GM19372 (cell line): Measurements from ENCODE around the gene PRAC1.

ENCODE experiments used
- ATAC-seq: cut with Tn5 transposase; IDR thresholded peaks from one replicate; pipeline ENCODE4 v1.9.1; 2021; ENCODE audit warnings: mild to moderate bottlenecking, low read depth, moderate library complexity; ENCODE audit not compliant: unreplicated experiment

The PRAC1 gene

GRCh38 chr17:48747445-48748363 is 25.4 kb upstream of the PRAC1 start:
- ATAC-seq, result no peak

GRCh38 chr17:48746916-48747444 is 24.7 kb upstream of the PRAC1 start:
- no peak for ATAC-seq

GRCh38 chr17:48745381-48746275 is 23.3 kb upstream of the PRAC1 start:
- ATAC-seq, result no peak

DNA sequence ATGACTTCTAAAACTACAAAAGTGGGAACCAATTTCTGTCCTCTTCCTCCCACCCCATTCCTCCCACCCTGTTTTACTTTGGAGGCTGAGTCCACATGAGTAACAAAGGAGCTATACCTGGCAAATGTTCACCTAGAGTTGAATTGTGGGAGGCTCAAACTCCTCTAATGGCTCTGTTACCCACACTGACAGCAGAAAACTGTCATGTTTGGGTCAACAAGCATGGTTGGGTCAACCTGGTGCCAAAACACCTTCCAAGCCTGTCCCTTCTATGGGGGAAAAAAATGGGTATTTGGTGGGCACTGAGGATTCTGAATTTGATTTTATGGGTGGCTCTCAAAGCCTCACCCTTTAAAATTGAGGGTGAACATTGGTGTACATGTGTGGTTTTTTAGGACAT is 18.2 kb upstream of the PRAC1 start:
- no peak for ATAC-seq

DNA sequence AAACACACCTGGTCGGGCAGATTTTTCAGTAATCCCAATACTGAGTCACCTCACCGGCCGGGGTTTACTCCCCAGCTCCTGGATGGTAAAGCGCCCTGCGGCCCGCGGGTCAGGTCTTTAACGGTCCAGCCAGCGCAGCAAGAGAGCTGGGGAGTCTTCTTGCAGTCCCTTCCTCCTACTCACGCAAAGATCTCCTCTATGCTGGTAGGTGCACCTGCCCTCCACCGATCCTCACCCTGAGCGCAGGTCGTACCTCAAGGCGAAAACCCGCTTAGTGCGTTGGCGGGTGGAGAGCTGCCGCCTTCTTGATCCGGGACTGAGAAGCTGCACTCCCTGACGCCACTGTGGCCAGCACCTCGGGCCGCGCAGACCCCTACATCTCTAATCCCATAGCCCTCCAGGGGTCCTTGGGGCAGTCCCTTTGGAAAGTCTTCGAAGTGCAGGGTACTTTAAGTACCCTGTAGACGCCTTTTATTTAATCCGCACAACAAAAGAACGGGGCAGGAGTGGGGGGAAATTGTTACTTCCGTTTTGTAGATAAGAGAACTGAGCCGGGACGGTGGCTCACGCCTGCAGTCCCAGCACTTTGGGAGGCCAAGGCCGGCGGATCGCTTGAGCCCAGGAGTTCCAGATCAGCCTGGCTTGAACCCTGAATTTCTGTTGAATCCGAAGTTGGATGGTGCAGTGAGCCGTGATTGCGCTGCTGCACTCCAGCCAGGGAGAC is 16.6 kb upstream of the PRAC1 start:
- ATAC-seq, result no peak

- ATAC-seq, result no peak
Observed at GRCh38 chr17:48738424-48738802, 16.1 kb upstream of the PRAC1 start.

- no peak for ATAC-seq
Observed at GRCh38 chr17:48737330-48738043, 15.2 kb upstream of the PRAC1 start.

GRCh38 chr17:48735062-48735351 is 12.7 kb upstream of the PRAC1 start:
- no peak for ATAC-seq

- no peak for ATAC-seq
Observed at GRCh38 chr17:48734333-48735061, 12.2 kb upstream of the PRAC1 start.

DNA sequence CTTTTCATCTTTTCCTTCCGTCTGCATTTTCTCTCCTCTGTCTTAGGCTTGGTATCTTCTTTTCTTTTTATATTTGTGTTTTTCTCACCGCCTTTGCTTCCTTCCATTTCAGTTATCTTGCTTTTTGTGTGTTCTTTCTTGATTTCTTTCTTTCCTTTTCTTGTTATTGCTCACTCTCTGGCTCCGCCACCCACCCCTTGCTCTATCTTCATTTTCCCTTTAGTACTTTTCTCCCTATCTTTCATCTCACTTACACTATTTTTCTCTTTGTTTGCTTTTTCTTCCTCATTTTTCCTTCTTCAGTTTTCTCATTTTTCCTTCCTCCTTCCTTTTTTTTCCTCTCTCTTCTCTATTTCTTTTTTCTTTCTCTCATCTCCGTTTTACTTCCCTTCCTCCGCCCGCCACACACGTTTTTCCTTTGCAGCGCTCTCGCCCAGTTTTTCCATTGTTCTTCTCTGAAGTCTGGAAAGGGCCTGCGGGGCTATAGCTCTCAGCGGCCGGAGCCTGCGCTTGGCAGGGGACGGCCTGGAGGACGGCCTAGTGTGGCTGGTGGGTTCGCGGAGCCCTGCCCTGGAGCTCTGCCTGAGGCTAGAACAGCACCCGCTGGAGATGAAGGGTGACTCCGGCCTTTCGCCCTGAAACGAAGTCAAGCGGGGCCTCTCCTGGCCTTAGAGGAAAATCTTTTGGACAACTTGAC is 11.5 kb upstream of the PRAC1 start:
- ATAC-seq, result no peak

GRCh38 chr17:48732688-48733629 is 10.6 kb upstream of the PRAC1 start:
- no peak for ATAC-seq

DNA sequence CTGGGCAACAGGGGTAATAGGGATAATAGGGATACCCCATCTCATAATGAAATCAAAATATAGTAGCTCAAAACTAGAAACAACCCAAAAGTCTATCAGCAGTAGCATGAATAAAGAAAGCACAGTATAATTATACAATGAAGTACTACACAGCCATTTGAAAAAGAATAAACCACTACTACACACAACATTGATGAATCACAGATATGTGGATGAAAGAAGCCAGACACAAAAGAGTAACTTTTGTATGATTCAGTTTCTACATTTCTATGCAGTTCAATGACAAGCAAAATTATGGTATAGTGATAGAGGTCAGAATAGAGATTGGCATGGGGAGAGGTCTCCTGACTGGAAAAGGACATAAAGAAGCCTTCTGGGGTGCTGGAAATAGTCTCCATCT is 9.0 kb upstream of the PRAC1 start:
- no peak for ATAC-seq

DNA sequence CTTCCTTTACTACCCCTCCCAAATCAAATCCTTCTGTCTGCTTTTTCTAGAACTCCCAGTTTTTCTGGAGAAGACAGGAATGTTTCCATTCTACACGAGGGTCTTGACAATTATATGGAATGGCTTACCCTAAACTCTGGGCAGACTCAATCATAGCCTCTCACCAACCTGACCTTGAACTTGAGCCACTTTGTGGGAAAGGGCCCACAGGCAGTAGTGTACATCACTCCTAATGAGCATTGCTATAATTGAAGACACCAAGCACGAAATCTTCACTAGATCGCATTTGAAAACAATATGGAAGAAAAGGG is 7.9 kb upstream of the PRAC1 start:
- ATAC-seq, result no peak

- ATAC-seq, result no peak
Observed at GRCh38 chr17:48729335-48730239, 7.3 kb upstream of the PRAC1 start.

GRCh38 chr17:48728232-48729231 is 6.2 kb upstream of the PRAC1 start, which contains the start of gene HOXB13:
Gene HOXB13, minus strand, starts transcription at chr17:48728750. Its CDS starts 157 bp downstream, at chr17:48728593.
- ATAC-seq, result no peak
